Body of pancreas (tissue), 4 donors: Measurements from ENCODE around the gene TNS3.

ENCODE experiments used
- POLR2A ChIP-seq, 3 donors: fragments of 450-650 bp; IDR thresholded peaks; one replicate each; pipeline ENCODE4 v1.6.1; 2016; ENCODE audit warnings: antibody characterized with exemption in 3 of 3, mild to moderate bottlenecking in 2 of 3
- TF ChIP-seq, protein P1 (sequence below), 7 experiments: fragments of 450-650 bp in 4 of 7; fragments of 200-600 bp in 3 of 7; sonication (generic) in 3 of 7; IDR thresholded peaks; one replicate each; pipeline ENCODE4 v1.5.1; 2016 to 2019; ENCODE audit warnings: antibody characterized with exemption in 7 of 7

DNA sequence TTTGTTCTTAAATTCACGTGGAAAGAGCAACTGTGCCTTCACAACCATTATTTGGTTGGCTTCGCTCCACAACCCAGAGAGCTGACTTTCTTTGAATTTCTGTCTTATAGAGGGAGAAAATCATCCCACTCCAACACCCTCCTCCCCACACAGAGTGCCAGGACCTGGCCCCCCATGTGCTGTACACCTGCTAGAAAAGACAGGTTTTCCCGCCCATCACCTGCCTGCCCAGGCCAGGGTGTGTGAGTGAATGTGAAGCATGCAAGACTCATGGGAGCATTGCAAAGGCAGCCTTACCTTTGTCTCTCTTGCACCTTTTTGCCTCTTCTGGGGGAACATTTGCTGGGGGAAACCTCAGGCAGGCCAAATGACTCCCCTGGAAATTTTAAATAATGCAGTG lies 319.0 kb downstream of the TNS3 start:
- TF ChIP-seq, protein P1, sequence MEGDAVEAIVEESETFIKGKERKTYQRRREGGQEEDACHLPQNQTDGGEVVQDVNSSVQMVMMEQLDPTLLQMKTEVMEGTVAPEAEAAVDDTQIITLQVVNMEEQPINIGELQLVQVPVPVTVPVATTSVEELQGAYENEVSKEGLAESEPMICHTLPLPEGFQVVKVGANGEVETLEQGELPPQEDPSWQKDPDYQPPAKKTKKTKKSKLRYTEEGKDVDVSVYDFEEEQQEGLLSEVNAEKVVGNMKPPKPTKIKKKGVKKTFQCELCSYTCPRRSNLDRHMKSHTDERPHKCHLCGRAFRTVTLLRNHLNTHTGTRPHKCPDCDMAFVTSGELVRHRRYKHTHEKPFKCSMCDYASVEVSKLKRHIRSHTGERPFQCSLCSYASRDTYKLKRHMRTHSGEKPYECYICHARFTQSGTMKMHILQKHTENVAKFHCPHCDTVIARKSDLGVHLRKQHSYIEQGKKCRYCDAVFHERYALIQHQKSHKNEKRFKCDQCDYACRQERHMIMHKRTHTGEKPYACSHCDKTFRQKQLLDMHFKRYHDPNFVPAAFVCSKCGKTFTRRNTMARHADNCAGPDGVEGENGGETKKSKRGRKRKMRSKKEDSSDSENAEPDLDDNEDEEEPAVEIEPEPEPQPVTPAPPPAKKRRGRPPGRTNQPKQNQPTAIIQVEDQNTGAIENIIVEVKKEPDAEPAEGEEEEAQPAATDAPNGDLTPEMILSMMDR (IDR thresholded peaks at IDR 0.05) = no peak
- TF ChIP-seq POLR2A (IDR thresholded peaks at IDR 0.05) = no peak
